ENCODE results near the gene WDR64.
A peak's percentile ranks its signal among the peaks of the same experiment; 100 is the strongest.

Gene WDR64

DNA sequence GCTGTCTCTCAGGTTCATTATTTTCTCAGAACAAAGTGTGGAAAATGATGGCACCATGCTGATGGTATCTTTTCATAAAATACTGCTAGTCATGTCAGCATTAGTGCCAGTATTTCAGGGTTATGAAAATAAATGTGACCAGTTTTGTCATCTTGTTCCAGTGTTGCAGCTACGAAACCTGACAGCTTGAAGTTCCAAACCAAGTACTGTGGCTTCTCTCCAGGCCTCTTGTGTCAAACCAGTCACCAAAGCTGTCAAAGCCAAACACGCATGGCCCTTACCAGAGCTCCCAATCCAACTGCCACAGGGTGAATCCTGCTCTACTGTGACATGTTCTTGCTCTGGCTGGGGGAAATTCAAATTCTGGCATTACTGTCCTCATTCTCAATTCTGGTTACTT is 175.2 kb downstream of the WDR64 start:
- in situ Hi-C loops (cut with HindIII; ENCODE audit: low pct_ligation_motif_present, low sequenced_read_pairs), result loop anchor here (25.0 kb wide), 1 partner anchor 290 kb away; the partner anchor contains the start of gene KMO

DNA sequence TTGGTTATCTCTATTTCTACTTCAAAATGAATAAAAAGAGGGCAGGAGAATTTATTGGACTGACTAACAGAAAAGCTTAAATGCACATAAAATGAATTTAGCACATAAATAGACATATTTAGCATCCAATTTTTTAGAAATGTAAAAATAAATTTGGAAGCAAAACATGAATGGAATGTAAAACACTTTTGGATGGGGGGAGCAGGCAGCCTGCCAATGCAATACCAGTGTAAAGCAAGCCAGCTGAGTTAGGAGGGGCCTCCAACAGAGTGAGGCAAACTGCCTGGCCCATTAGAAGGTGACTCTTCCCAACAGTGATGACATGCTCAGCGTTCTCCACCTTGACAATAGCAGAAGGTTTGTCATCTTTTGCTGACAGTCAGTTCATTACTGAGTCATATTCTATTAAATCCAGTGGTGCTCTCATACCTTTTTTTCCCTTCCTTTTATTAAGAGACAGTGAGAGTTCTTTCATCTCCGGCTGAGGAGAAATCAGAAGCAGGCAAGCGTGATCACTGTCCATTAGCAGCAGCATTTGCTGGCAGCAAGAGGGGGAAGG is 176.5 kb downstream of the WDR64 start:
- in situ Hi-C loops (cut with HindIII; ENCODE audit: low pct_ligation_motif_present, low sequenced_read_pairs), result loop anchor here (25.0 kb wide), 1 partner anchor 291 kb away; the partner anchor contains the start of gene KMO
- no peak for TF ChIP-seq CTCF (IDR thresholded peaks at IDR 0.05; ENCODE audit: low read depth, low read length, missing control alignments)
- Histone ChIP-seq H3K27me3 (replicated peaks) (no peaks in the 10 kb centered on the region), H3K4me3 (ENCODE audit: low read depth, low read length) (no peak overlapping the region), H3K27ac (no peak overlapping the region), H3K36me3 (replicated peaks) (no peaks in the 10 kb centered on the region)
- DNase-seq, result no peak

More for the DNA sequence above, 175.2 kb downstream of the WDR64 start:
- no peak for TF ChIP-seq CTCF (IDR thresholded peaks at IDR 0.05; ENCODE audit: low read depth, low read length, missing control alignments)
- Histone ChIP-seq H3K27ac (no peak overlapping the region), H3K4me3 (ENCODE audit: low read depth, low read length) (no peak overlapping the region), H3K27me3 (replicated peaks) (no peaks in the 10 kb centered on the region), H3K36me3 (replicated peaks) (no peaks in the 10 kb centered on the region)
- no peak for DNase-seq

- DNase-seq, result no peak
- H3K4me3 ChIP-seq (ENCODE audit: low read depth, low read length), result no peak overlapping the region
- in situ Hi-C loops (cut with HindIII; ENCODE audit: low pct_ligation_motif_present, low sequenced_read_pairs), result loop anchor here (25.0 kb wide), 1 partner anchor 292 kb away; the partner anchor contains the start of gene KMO
- TF ChIP-seq CTCF (IDR thresholded peaks at IDR 0.05; ENCODE audit: low read depth, low read length, missing control alignments), result no peak
- no peaks in the 10 kb centered on the region for H3K36me3 ChIP-seq (replicated peaks)
- H3K27ac ChIP-seq, result no peak overlapping the region
- no peaks in the 10 kb centered on the region for H3K27me3 ChIP-seq (replicated peaks)
Measured at GRCh38 chr1:241829468-241829867, 177.4 kb downstream of the WDR64 start.

GRCh38 chr1:241834733-241835377 is 182.8 kb downstream of the WDR64 start:
- in situ Hi-C loops (cut with HindIII; ENCODE audit: low pct_ligation_motif_present, low sequenced_read_pairs), result loop anchor here (25.0 kb wide), 1 partner anchor 298 kb away; the partner anchor contains the start of gene KMO
- Histone ChIP-seq H3K27ac (no peak overlapping the region), H3K36me3 (replicated peaks) (no peaks in the 10 kb centered on the region), H3K4me3 (ENCODE audit: low read depth, low read length) (no peak overlapping the region), H3K27me3 (replicated peaks) (no peaks in the 10 kb centered on the region)
- peak; percentile 31 for DNase-seq
- TF ChIP-seq CTCF (IDR thresholded peaks at IDR 0.05; ENCODE audit: low read depth, low read length, missing control alignments), result peak; percentile 71

- H3K4me3 ChIP-seq (ENCODE audit: low read depth, low read length), result no peak overlapping the region
- in situ Hi-C loops (cut with HindIII; ENCODE audit: low pct_ligation_motif_present, low sequenced_read_pairs), result loop anchor here (25.0 kb wide), 1 partner anchor 300 kb away; the partner anchor contains the start of gene KMO
- no peaks in the 10 kb centered on the region for H3K36me3 ChIP-seq (replicated peaks)
- H3K27me3 ChIP-seq (replicated peaks), result no peaks in the 10 kb centered on the region
- no peak for DNase-seq
- TF ChIP-seq CTCF (IDR thresholded peaks at IDR 0.05; ENCODE audit: low read depth, low read length, missing control alignments), result no peak
- no peak overlapping the region for H3K27ac ChIP-seq
Measured at GRCh38 chr1:241836941-241837340, 184.9 kb downstream of the WDR64 start.

Measured in brain microvascular endothelial cell (primary cell).